Renal pelvis (tissue), 4 donors: ENCODE results near the gene TTLL10. TPM values are rescaled to one million over a fixed set of nuclear protein-coding genes. Genes with fewer than 3 reads are reported as not detected.
"Not testable (repeated sequence)": the region's sequence is repeated elsewhere in the genome, so short reads cannot be mapped to it uniquely, and the experiment has no call there.

ENCODE experiments used
- DNase-seq: peaks from one replicate; pipeline ENCODE4 v3.0.0-alpha.2; 2013
- polyA plus RNA-seq, 3 donors: library from polyadenylated mRNA; unstranded; fragments of 120-200 nt; gene quantifications; one replicate each; pipeline ENCODE4 v1.2.1, GENCODE V29; 2013; ENCODE audit not compliant: insufficient read length in 3 of 3

TTLL10 gene
- polyA plus RNA-seq, 3 donors = 0.94 to 1.1 (median 1.1) TPM

GRCh38 chr1:1137256-1138045 lies 36.2 kb upstream of the TTLL10 start:
- no peak for DNase-seq

GRCh38 chr1:1140673-1141072 lies 33.0 kb upstream of the TTLL10 start:
- DNase-seq = no peak

GRCh38 chr1:1141244-1141910 lies 32.3 kb upstream of the TTLL10 start:
- DNase-seq = no peak

- DNase-seq = no peak
Observed at GRCh38 chr1:1141911-1142250, 31.8 kb upstream of the TTLL10 start.

GRCh38 chr1:1142352-1142751 lies 31.3 kb upstream of the TTLL10 start:
- DNase-seq = not testable (repeated sequence)

GRCh38 chr1:1142844-1143243 lies 30.8 kb upstream of the TTLL10 start:
- DNase-seq = no peak

GRCh38 chr1:1143636-1144035 lies 30.0 kb upstream of the TTLL10 start:
- DNase-seq = no peak

GRCh38 chr1:1144122-1144842 lies 29.4 kb upstream of the TTLL10 start:
- DNase-seq = no peak

- DNase-seq = no peak
Observed at GRCh38 chr1:1144843-1145546, 28.7 kb upstream of the TTLL10 start.

GRCh38 chr1:1145547-1145914 lies 28.1 kb upstream of the TTLL10 start:
- DNase-seq = no peak

GRCh38 chr1:1146026-1146425 lies 27.7 kb upstream of the TTLL10 start:
- no peak for DNase-seq

GRCh38 chr1:1146596-1146995 lies 27.1 kb upstream of the TTLL10 start:
- DNase-seq = no peak

- no peak for DNase-seq
Observed at GRCh38 chr1:1148061-1148460, 25.6 kb upstream of the TTLL10 start.

- DNase-seq = no peak
Observed at GRCh38 chr1:1148569-1148968, 25.1 kb upstream of the TTLL10 start.

GRCh38 chr1:1149416-1149815 lies 24.3 kb upstream of the TTLL10 start:
- DNase-seq = no peak

GRCh38 chr1:1150100-1150499 lies 23.6 kb upstream of the TTLL10 start:
- DNase-seq = no peak

- DNase-seq = no peak
Observed at GRCh38 chr1:1151306-1151705, 22.4 kb upstream of the TTLL10 start.

- DNase-seq = not testable (repeated sequence)
Observed at GRCh38 chr1:1152431-1152830, 21.2 kb upstream of the TTLL10 start.

- not testable (repeated sequence) for DNase-seq
Observed at GRCh38 chr1:1153215-1153614, 20.5 kb upstream of the TTLL10 start.

GRCh38 chr1:1153874-1154273 lies 19.8 kb upstream of the TTLL10 start:
- no peak for DNase-seq

- DNase-seq = no peak
Observed at GRCh38 chr1:1155258-1155657, 18.4 kb upstream of the TTLL10 start.
